T47D (cell line): ENCODE data around the gene DIAPH2.

ENCODE experiments used
- DNase-seq, 2 experiments: peaks; one replicate each; pipeline versions ENCODE4 v3.0.0 to v3.0.0-alpha.2; 2011 to 2012; ENCODE audit warnings: low read depth in 1 of 2, low spot score in 1 of 2
- JUND ChIP-seq: IDR thresholded peaks from 2 replicates; pipeline ENCODE4 v1.6.1; 2012; ENCODE audit warnings: low read depth
- in situ Hi-C: cut with HindIII; loops from 2 replicates; pipeline ENCODE4 v1.10.0; 2016; ENCODE audit warnings: low sequenced_read_pairs, low pct_unique_long_range_greater_than_20kb

Gene DIAPH2

DNA sequence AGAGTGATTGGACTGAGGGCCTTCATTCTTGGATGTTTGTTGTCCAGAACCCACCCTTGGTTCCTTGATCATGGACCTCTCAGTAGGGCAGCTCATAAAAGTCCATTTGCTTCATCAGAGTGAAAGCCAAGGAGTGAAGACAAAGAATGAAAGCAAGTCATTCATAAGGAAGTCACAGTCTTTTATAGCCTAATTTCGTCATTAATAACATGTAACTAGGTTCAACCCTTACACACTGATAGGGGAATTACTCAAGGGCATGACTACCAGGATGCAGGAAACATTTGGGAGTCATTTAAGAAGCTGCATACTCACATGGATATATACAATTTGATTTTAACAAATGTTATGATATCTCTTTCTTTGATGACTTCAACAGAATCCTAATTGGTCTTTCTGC is 294.3 kb downstream of the DIAPH2 start:
- in situ Hi-C loops = no loop called here
- DNase-seq = no peak
- TF ChIP-seq JUND = no peak

- in situ Hi-C loops = no loop called here
- TF ChIP-seq JUND = no peak
Measured at GRCh38 chrX:96979766-96980165, 295.1 kb downstream of the DIAPH2 start.

DNA sequence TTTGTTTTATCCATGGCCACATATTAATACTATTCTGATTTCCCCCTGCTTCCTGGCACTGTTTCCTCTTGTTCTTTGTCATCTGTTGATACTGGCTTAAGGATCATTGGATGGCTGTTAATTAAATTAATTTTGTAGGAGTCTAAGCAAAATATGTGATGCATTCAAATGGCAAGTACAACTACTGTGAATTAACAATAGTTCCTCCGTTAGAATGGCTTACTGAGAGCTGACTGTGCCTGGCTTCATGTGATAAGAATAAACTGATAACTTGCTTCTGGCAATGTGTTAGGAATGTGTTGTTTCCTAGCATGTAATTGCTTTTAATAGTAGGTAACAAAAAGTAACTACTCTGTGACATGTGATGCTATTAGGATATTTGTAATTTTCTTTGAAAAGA is 297.5 kb downstream of the DIAPH2 start:
- no peak for TF ChIP-seq JUND
- DNase-seq = no peak
- in situ Hi-C loops = no loop called here

More at GRCh38 chrX:96979766-96980165, 295.1 kb downstream of the DIAPH2 start:
- no peak for DNase-seq

GRCh38 chrX:96984538-96984937 is 299.9 kb downstream of the DIAPH2 start:
- no peak for TF ChIP-seq JUND
- in situ Hi-C loops = no loop called here
- DNase-seq = no peak

GRCh38 chrX:96985046-96985445 is 300.4 kb downstream of the DIAPH2 start:
- in situ Hi-C loops = no loop called here
- no peak for DNase-seq
- no peak for TF ChIP-seq JUND

DNA sequence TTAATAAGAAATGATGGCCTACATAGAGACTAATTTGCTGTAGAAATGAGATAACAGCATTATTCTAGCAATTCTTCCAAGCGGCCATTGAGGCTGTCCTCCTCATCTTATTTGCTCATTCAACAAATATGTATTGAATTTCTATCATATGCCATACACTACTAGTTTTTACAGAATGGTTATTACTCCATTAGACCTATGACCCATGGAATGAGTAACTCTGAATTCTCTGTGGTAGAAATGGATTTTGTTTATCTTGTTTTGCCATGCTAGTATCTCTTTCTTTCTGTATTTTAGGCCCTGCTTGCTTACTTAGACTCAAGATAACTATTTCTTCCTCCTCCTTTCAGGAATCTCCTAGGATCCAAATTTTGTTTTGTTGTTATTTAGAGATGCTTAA is 302.6 kb downstream of the DIAPH2 start:
- no peak for TF ChIP-seq JUND
- DNase-seq = no peak
- in situ Hi-C loops = no loop called here

DNA sequence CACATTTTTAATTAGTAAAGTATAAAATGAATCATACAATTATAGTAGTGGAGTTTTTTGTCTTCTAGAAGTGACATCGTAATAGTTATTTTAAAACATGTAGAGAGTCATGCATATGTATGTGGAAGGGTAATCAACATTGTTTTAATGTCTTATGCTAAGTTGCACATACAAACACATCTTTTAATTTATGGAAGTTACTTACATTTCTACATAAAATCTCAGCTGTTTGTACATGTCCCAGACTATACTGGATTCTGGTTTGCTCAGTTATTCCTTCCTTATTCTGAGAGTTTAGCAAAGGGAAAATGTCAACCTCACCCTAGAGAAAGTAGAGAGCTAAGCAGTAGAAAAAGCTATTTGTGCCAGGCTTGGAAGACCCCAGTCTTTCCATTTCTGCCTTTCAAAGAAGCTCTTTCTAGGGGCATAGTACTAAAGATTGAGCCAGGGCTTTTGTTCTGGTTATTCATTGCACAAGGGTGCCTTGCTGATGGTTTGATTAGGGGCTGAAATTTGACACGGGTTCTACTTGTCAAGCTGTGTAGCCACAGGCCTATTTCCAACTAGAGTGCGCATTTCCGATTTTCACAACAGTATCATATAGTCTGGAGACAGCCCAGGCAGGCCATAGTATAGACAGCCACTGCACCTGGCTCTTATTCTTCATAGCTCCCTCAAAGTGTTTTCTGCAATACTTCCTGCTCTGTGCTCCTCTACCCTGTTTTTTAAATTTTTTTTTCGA is 305.4 kb downstream of the DIAPH2 start:
- TF ChIP-seq JUND = no peak
- DNase-seq = no peak
- in situ Hi-C loops = no loop called here

- in situ Hi-C loops = no loop called here
- DNase-seq = no peak
- no peak for TF ChIP-seq JUND
Measured at GRCh38 chrX:96994093-96994492, 309.5 kb downstream of the DIAPH2 start.

DNA sequence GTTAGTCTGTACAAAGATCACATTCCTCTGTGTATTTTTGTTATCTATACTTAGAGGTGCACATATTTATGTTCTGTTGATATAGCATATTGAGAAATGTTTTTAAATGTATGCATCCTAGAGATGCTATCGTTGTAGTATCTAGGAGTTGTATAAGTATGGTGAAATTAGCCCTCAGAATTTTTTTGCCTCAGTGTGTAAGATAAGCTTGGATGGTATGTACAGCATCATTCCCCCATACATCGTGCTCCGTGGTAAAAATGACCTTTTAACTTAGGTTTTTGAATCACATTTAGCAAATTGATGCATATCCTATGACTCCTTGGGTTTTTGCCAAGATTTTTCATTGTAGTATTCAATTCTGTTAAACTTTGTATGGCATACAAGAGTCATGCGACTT is 312.6 kb downstream of the DIAPH2 start:
- no peak for DNase-seq
- no peak for TF ChIP-seq JUND
- in situ Hi-C loops = no loop called here

DNA sequence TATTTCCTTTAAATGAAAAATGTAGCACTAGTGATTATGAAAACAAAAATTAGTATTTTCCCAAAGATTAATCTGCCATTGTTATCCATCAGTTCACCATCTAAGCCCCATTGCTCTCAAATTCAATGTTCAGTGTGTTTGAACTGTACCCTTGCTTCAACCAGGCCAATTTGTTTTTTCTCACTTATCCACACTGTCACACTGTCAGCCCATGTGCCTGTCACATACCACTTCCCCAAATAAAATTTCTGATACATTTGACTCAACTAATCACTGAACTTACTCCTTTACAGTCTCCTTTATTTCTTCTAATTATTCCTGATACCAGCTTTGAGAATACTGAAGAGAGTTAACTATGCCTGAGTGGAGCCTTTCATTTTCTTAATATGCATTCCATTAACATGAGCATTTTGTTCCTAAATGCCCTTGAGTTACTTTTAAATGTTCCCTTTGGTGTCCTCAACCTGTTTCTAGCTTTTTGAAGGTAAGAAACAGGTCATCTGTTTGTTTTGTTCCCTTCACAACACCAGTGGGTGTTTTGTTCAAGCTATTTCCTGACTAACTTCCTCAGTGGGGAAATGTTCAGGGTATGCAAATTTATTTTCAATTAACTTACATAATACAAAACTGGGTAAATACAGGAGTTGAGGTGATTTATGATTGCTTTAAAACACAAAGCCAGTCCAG is 316.2 kb downstream of the DIAPH2 start:
- DNase-seq = no peak
- no peak for TF ChIP-seq JUND
- in situ Hi-C loops = no loop called here

DNA sequence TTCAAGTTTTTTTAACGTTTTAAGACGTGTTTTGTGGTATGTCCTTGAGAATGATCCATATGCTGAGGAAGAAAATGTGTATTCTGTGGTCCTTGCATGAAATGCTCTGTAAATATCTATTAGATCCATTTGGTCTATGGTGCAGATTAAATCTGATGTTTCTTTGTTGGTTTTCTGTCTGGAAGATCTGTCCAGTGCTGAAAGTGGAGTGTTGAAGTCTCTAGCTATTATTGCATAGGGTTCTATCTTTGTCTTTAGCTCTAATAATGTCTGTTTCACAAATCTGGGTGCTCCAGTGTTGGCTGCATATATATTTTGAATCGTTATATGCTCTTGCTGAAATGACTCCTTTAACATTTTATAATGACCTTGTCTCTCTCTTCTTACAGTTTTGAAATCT is 321.5 kb downstream of the DIAPH2 start:
- in situ Hi-C loops = no loop called here
- DNase-seq = no peak
- no peak for TF ChIP-seq JUND

DNA sequence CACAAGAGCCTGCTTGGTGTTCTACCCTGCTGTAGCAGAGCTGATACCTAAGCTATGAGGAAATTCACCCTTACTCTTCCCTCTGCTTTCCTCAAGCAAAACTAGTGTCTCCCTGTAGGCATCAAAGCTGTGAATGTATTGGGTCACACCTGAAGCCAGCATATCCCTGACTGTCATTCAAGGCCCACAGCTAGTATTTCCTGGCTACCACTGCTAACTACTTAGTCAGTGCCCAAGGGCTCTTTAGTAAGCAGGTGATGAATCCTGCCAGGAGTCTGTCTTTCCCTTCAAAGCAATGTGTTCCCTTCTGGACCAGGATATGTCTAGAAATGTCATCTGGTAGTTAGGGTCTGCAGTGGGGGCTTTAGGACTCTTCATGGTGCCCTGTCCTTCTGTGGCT is 324.7 kb downstream of the DIAPH2 start:
- DNase-seq = no peak
- TF ChIP-seq JUND = no peak
- in situ Hi-C loops = no loop called here

- in situ Hi-C loops = no loop called here
- no peak for DNase-seq
- TF ChIP-seq JUND = no peak
Measured at GRCh38 chrX:97011540-97011939, 326.9 kb downstream of the DIAPH2 start.
